Fibroblast of skin of right quadriceps (primary cell): ENCODE results near the gene ATF2.
A peak's percentile ranks its signal among the peaks of the same experiment; 100 is the strongest.

Source experiments
- DNase-seq: peaks from one replicate; pipeline ENCODE4 v3.0.0-alpha.2; 2013

ATF2 gene, protein sequence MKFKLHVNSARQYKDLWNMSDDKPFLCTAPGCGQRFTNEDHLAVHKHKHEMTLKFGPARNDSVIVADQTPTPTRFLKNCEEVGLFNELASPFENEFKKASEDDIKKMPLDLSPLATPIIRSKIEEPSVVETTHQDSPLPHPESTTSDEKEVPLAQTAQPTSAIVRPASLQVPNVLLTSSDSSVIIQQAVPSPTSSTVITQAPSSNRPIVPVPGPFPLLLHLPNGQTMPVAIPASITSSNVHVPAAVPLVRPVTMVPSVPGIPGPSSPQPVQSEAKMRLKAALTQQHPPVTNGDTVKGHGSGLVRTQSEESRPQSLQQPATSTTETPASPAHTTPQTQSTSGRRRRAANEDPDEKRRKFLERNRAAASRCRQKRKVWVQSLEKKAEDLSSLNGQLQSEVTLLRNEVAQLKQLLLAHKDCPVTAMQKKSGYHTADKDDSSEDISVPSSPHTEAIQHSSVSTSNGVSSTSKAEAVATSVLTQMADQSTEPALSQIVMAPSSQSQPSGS

DNA sequence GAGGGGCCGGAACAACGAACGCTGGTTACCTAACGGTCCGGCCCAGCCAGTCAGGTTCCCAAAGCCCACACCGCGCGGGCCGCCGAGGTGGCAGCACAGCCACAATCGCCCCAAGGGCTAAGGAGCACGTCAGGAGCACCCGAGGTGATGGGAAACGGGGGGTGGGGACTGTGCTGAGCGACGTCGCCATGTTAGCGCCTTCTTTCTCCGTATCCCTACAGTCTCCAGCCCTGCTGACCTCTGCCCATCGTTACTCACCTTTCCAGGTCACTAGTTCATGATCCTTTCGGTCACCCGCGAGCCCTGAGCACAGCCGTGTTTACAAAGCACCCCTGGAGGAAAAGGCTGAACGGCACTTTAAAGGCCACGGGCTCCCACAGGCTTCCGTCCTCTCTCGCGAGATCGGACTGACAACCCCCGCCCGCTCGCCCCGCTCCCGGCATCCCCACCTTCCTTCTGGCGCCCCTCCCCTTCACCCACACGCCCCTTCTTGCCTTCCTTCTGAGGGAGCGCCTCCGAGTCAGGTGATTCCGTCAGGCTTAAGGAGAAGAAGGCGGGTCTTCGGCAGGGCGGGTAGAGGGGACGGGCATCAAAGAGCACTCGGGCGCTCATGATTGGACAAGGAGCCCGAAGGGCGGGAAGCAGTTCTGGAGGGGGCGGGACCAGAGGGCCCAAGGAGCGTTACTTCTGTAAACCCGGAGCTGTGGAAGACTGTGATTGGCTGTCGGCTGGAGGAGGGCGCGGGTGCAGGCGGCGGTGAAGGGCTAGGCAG lies at the start of gene ATF2:
Gene ATF2, minus strand, starts transcription at position 412 of the 772 bp plus-strand sequence. CDS start 31,760 bp downstream, outside the sequence.
- peak; percentile 100 for DNase-seq

GRCh38 chr2:175207741-175208438 lies 39.9 kb upstream of the ATF2 start:
- DNase-seq = no peak

DNA sequence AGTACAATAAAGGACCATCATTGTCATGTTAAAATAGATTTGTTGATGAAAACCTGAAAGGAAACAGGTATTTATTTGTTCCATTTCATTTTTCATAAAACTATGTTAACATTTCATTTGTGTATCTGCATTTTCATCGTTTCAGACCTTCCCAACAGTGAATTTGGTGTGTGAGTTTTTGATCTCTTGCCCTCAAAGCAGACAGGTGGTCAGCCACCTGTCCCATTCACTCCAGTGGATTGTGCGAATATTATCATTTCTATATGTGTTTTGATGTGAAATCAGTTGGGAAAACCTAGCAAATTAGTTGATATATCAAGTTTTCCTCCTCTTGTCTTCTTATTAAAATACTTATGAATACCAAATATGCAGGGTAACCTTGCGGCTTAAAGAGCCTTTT lies 38.9 kb upstream of the ATF2 start:
- no peak for DNase-seq

DNA sequence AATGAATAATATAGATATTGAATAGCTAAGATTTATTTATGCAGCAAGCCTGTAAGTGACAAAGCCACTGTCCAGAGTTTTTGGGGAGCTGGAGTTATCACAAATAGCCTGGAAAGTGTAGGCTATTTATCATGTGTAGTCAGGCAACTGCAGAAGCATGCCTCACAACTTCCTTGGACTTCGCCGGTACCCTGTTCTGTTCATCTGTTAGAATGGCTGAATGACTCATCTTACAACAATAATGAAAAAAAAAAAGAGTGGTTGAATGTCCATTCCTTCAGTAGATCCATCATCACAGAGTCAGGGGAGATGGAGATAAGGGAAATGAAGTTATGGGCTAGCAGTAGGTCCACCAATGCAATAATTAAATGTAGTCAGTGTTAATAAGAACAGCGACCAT lies 37.5 kb upstream of the ATF2 start:
- DNase-seq = peak; percentile 5

DNA sequence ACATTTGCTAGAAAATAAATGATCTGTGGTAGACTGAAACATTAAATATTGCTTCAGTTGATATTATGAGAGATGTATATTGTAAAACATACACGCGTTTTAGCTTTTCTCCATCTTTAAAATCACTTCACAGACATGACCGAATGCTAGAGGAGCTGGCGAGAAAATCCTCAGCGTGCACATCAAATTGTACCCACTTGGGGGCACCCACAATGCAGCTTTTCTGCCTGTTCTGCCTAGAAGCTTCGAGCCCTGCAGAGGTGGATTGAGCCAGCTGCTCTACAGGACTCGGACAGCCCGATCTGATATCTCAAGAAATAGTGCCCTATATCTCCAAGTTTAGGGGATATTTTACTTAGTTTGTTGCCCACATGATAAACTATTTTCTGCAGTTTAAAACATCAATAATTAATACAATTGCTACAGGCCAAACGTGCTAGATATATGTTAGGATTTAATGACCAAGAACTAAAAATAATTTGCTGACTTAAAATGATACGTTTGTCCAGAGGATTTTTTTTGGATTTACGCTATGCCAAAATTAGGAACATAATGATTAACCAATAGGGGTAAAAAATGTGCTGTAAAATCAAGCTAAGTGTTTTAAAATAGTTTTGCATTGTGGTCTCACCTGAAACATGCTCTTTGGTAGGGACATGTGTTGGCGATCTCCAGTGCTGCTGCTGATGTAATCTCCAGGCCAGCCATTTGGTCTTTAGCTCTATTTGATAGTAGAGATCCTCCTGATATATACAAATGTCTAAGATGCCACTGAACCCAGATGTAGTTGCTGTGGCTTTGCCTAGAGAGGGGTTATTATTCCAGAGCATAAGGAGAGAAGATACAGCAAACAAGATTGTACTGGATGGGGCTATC lies 35.9 kb upstream of the ATF2 start:
- DNase-seq = peak; percentile 26

DNA sequence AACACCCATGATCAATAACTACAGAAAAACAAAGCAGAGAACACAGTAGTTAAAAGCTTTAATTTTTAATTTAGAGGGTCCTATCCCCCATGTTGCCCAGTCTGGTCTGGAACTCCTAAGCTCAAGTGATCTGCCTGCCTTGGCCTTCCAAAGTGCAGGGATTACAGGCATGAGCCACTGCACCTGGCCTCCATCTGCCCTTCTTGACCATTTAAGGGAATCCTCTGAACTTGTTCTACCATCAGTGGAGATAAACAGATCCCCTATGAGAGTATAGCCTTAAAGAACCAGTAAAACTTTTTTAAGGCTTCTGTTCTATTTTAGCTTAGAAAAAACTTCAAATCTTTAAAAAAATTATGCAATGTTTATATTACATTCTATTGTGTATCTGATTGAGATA lies 27.0 kb upstream of the ATF2 start:
- DNase-seq = no peak

GRCh38 chr2:175188761-175189160 lies 20.8 kb upstream of the ATF2 start:
- DNase-seq = no peak

DNA sequence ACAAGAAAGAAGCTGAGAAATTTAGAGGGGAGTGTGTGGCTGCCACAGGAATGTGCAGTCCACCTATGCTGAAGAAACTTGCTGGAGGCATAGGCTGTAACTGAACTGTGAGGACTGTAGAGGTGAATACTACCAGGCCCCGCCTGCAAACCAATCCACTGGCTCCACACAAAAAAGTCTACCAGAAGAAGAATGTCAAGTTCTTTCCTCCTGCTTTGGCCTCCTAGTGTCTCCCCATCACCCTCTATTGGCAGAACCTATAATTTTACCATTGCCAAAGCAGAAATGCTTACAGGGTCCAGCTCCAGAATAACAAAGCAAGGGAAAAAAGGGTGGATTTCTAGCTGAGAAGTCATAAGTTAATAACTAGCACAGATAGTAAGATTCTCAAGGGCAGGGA lies 19.4 kb upstream of the ATF2 start:
- peak; percentile 13 for DNase-seq

- DNase-seq = no peak
Observed at GRCh38 chr2:175183674-175184073, 15.7 kb upstream of the ATF2 start.

DNA sequence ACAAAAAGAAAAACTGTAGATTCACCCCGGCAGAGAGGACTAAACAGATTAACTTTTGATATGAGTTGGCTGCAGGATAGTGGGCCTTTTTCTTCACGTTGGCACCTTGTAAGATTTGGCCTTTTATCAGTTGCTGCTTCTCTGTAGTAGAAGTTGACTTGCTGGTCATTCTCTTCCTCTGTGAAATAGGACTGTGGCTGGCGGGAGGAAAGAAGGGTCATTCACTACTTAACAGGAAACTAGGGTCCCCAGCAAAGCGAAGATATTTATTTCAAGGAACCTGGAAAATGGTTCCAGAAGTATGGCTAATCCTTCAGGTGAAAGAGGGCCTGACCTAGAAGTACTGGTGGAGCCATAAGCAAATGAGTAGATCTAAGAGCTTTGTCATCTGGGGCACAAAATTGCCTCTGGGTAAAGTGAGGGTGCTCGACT lies 13.9 kb upstream of the ATF2 start:
- no peak for DNase-seq

- DNase-seq = peak; percentile 95
Observed at GRCh38 chr2:175181104-175181876, 13.3 kb upstream of the ATF2 start, which contains the start of gene ATP5MC3. ATP5MC3 (minus strand) TSS chr2:175181710; CDS start chr2:175181393, 317 bp downstream.

DNA sequence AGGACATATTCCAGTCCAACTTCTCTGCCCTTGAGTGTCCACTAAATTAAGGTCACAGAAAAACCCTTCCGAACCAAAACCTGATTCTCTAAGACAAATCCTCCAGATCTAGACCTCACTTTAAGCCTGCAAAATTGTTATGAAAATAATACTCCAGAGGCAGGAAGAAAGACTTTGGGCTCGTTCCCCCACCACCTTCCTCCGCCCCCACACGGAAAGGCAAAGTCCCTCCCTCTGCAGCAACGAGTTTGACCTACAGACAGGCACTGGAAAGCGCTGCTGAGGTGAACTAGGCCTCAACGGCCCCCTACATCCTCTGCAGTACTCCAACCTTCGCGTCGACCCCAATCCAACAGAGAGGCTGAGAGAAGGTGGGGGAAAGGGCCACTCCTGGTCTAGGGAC lies 12.7 kb upstream of the ATF2 start:
- peak; percentile 38 for DNase-seq

GRCh38 chr2:175176624-175177023 lies 8.6 kb upstream of the ATF2 start:
- DNase-seq = no peak

DNA sequence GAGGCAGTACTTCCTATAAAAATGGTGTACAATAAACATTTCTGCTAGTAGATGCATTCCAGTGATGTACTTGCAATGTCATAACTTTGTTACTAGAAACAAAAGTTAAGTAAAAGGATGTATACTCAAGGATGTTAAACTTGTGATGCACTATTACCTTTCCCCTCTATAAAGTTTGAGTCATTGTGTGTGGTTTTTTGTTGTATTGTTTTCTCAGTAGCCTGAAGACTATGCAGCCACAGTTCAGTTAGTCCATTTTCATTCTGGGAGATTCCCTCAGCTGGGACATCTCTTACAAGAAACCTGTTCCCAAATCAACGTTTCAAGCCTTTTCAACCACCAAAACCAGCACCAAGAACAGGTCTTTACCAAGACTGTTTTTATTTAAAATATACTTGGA lies 7.9 kb upstream of the ATF2 start:
- DNase-seq = no peak

DNA sequence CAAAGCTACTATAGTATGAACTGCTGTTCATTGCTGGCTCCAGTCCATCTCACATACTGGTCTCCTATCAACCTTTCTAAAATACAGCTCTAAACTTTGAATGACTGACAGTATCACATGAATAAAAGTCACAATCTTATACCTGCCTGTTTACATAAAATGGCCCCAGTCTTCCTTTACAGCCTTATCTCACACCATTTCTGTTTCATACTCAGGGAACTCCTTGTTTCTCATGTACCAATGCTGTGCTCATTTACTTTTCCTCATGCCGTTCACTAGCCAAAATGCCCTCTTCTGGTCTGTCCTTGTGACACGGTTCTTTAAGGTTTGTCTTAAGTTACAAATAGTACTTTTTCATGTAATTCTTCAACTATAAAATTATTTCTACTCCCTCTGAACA lies 7.3 kb upstream of the ATF2 start:
- DNase-seq = no peak

DNA sequence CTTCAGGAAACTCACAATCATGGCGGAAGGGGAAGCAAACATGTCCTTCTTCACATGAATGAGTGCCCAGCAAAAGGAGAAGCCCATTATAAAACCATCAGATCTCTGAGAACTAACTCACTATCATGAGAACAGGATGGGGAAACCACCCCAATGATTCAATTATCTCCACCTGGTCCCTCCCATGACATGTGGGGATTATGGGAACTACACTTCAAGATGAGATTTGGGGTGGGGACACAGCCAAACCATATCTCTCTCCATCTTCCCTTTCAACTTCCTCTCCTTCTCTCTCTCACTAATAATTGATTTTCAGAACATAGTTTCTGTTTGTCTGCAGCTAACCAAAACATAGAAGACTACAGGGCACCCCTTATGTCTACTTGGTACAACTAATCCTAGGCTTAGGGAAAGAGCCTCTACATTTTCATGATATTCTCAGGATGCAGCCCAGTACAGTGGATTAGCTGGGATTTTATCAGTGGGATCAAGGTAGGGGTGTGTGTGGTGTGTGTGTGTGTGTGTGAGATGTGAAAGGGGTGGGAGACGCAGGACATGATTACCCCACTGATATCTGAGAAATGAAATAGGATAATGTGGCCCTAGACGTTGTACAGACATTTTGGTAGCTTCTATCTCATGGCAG lies 2.8 kb upstream of the ATF2 start:
- DNase-seq = no peak

- no peak for DNase-seq
Observed at GRCh38 chr2:175169191-175169590, 1.2 kb upstream of the ATF2 start.

DNA sequence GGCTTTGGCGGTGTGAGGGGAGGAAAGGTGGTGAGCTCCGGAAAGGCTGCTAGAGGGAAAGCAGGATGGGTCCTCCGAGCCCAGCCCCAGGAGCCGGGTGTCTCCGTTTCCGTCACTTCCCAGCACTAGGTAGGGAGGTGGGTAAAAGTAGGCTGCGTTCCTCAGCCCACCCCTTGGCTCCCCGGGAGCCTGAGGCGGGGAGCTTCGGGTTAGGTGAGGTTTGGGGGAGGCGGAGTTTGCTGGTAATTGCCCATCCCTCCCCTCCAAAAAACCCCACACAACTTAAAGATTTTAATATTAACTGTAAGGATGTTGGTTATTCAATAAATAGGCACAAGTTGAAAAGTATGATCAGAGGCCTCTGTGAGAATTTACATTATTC lies 552 bp upstream of the ATF2 start:
- DNase-seq = no peak

GRCh38 chr2:175167076-175167791 lies 769 bp downstream of the ATF2 start:
- peak; percentile 47 for DNase-seq

GRCh38 chr2:175166216-175166824 lies 1.7 kb downstream of the ATF2 start:
- DNase-seq = no peak
